Measurements from ENCODE around the gene KIAA1755.

The KIAA1755 gene

DNA sequence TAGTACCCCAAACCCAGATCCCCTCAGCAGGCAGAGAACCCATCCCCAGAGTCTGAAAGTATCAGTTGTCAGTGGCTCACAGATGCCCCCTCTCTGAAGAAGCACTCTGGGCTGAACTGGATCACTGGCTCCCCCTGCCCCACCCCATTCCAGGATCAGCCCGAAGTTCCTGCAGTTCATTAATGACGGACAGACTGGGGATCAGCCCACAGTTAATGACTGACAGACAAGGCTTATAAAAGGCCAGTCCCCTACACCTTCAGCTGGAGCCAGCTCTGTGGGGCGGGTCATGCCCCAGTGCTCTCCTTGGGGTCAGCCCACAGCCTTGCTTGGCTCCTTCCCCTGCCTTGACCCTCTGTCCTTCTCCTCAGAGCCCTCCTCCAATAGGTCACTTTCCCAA lies 21.7 kb downstream of the KIAA1755 start:
- no peak for DNase-seq (ENCODE audit: low read depth in 3 of 3)

- DNase-seq (ENCODE audit: low read depth in 3 of 3) = no peak
Observed at GRCh38 chr20:38237381-38237780, 23.2 kb downstream of the KIAA1755 start.

- DNase-seq (ENCODE audit: low read depth in 3 of 3) = no peak
Observed at GRCh38 chr20:38231531-38232121, 28.9 kb downstream of the KIAA1755 start.

DNA sequence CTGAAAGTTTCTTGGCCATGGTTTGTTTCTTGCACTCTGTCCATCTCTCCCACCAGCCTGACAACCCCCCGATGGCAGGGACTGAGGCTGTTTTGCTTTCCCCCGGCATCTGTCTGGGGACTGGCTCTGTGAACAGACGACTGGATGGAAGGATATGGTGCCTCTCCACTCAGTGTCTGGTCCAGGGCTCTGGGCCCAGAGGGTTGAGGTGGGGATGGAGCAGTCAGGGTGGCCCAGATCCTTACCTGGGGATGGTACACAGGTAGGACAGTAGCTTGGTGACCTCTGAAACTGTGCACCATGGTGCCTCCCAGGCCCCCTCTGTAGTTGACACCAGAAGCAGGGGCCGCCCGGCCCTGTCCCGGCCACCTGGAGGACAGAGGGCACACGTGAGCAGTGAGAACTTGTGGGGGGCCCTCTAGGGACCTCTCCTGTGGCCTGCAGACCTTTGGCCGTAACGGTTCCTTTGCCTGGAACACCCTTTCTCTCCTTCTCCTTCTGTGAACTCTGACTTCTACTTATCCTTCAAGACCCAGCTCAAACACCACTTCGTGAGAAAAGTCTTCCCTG lies 29.5 kb downstream of the KIAA1755 start:
- DNase-seq (ENCODE audit: low read depth in 3 of 3) = no peak

DNA sequence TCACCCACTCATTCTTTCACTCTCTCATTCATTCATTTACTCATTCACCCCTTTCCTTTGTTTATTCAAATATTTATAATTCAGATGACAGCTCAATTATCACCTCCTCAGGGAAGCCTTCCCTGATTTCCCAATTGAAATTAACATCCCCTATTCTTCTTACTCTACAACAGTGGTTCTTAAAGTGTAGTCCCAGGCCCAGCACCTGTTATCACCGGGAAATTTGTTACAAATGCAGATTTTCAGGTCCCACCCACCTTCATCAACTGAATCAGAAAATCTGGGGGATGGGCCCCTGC lies 30.3 kb downstream of the KIAA1755 start:
- no peak for DNase-seq (ENCODE audit: low read depth in 3 of 3)

DNA sequence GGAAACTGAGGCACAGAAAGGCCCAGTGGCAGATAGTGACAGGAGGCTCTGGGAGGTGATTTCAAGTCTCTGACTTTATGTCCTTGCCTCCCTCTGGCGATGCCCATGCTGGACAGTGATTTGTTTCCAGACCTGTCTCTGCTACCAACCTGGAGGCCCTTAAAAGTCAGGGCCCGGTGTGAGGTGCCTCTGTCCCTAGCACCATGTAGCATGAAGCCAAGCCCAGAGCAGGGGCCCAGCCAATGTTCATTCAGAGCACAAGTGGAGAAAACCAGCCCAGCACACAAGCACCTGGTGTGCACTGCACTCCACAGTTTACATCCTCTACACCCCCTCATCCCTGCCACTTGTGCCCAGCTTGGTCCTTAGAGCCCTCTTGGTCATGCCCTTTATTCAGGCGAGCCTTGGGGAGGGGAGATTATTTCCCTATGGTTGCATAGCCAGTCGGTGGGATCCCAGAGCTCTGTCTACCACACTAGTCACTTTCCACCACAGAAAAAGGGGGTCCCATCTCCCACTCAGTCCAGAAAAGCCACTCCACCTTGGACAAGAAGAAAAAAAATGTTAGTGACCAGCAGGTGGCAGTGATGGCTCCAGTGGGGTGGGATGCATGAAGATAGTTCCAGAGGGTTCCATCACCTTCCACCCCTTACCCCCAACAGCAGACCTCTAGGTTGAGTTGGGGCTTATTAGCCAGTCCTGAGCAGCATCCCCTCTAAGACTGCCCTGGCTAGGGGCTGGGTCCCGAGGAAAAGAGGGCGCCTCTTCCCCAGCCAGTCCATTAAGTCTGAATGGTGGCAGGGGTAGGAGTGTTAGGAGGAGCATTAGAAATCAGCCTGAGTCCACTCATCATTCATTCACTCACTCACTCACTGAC lies 30.9 kb downstream of the KIAA1755 start:
- peak in 1 of 3 donors; percentile 12 for DNase-seq (ENCODE audit: low read depth in 3 of 3)

DNA sequence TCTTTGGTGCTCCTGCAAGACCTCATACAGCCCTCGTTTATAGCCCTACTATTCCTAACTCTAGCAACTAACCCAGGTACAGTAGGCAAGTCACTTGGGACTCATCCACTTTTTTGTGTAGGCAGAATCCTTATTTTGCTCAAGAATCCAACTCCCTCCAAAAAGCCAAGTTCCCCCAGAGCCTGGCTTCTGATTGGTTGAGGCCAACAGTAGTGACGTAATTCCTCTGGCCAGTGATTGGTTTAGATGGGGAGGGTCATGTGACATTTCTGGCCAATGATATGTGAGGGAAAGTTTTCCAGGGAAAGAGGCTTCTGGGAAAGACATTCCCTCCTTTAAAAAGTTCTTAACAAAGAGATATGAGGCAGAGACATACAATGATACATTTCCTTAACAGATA lies 32.1 kb downstream of the KIAA1755 start:
- no peak for DNase-seq (ENCODE audit: low read depth in 3 of 3)

GRCh38 chr20:38227420-38228360 lies 32.8 kb downstream of the KIAA1755 start:
- no peak for DNase-seq (ENCODE audit: low read depth in 3 of 3)

DNA sequence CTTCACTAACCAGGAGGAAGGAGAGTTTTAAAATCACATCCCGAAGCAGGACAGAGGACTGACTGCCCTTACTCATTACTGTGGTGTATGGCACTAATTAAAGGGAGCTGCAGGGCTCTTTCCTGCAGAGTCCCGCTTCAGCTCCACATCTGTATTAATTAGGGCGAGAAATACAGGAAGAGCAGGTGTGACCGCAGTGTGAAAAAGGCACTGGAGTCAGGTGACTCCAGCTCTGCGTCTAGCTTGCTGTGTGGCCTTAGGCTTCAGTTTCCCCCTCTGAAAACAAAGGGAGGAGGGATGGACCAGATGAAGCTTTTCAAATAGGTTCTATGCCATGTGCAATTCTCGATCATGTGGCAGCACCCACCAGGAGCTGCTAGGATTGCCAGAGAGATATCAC lies 34.0 kb downstream of the KIAA1755 start:
- DNase-seq (ENCODE audit: low read depth in 3 of 3) = no peak

- no peak for DNase-seq (ENCODE audit: low read depth in 3 of 3)
Observed at GRCh38 chr20:38225900-38226263, 34.7 kb downstream of the KIAA1755 start.

DNA sequence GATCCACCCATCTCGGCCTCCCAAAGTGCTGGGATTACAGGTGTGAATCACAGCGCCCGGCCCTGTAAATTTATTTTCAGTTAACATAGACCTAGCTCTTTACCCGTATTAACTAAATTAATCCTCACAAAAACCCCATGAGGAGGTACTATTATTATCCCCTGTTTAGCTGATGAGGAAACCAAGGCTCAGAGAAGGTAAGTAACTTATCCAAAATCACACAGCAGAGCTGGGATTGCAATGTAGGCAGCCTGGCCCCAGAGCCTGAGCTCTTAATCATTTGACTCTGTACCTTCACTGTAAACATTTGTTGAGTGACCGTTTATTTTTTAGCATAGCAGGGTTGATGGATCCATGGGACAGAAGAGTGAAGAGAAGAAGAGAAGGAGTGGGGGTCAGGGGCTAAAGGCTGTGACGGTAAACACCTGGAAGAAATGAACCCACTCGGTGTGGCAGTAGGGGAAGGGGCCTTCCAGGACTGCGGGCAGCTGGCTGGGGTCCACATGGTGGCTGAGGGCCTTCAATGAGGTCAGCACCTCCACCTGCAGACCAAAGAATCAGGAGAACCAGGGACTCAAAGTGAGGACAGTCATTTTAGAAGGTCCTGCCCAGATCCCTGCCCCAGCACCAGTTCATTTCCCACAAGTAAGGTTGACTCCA lies 35.2 kb downstream of the KIAA1755 start:
- no peak for DNase-seq (ENCODE audit: low read depth in 3 of 3)

DNA sequence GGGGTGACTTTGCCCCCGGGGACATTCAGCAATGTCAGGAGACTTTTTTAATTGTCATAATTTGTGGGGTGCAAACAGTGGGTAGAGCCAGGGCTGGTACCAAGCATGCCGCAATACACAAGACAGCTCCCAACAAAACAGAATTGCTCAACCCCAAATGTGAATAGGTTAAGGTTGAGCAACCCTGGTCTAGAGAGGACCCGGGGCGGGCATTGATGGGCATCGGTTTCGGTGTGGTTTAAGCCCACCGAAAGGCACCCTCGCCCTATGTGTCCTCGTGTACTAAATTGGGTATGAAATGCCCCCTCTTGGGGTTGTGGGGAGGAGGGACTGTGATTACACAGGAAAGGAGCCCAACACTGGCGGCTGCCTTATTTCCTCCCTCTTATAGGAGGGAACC lies 36.0 kb downstream of the KIAA1755 start:
- no peak for DNase-seq (ENCODE audit: low read depth in 3 of 3)

GRCh38 chr20:38223743-38224100 lies 36.8 kb downstream of the KIAA1755 start:
- no peak for DNase-seq (ENCODE audit: low read depth in 3 of 3)

DNA sequence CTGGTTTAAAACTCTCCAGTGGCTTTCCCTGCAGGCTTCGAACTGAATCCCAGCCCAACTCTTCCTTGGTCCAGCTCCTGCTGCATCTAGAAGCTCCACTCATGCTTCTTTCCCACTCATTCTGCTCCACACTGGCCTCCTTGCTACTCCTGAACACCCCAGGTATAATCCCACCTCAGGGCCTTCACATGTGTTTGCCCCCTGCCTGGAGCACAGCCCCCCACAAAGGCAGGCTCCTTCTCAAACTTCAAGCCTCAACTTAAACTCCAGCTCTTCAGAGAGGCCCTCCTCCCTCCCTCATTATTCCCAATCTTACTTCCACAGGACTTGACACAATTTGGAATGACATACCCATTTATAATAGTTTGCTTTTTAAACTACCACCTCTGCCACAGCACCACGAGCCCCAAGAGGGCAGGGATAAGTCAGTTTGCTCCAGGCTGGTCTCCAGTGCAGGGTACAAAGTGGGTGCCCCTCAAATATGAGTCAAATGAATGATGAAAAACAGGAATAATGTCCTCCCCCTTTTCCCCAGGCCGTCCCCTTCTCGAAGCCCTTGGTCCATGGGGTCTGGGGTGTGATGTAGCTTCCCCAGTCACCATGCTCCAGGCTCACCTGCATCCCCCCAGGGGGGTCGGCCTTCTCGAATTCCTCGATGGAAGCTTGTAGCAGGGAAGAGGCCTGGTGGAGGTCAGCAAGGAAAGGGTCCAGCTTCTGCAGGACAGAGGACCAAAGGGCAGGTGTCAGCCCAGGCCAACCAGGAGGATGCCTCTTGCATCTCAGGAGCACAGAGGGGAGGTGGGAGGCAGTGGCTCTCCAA lies 37.4 kb downstream of the KIAA1755 start:
- no peak for DNase-seq (ENCODE audit: low read depth in 3 of 3)

DNA sequence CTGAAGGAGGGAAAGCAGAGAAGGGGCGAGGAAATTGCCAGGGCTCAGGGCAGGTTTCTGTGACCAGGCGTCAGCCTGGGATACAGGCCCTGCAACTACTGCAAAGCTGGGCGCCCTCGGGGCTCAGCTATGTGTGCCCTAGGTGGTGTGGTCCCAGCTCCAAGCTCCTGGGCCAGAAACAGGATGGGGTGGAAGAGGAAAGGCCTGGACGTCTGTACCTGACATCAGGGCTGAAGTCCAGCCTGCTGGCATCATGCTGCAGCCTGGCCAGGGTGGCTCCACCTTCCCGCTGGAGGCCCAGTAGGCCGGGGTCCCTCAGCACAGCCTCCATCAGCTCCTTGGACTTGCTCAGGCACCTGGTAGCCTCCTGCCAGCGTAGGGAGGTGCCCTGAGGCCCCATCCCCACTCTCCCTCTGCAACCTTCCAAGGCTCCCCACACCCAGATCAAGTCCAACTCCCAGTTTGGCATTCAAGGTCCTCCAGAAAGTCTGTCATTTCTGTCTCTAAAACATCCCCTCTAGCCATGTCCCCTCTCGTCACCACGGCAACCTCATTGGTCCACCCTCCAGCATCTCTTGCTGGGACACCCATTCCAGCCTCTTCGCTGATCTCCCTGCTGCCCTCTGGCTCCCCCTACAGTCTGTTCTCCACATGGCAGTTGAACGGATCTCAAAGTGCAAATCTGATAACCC lies 38.2 kb downstream of the KIAA1755 start:
- peak; percentile 21 to 52 (median 25) for DNase-seq (ENCODE audit: low read depth in 3 of 3)

DNA sequence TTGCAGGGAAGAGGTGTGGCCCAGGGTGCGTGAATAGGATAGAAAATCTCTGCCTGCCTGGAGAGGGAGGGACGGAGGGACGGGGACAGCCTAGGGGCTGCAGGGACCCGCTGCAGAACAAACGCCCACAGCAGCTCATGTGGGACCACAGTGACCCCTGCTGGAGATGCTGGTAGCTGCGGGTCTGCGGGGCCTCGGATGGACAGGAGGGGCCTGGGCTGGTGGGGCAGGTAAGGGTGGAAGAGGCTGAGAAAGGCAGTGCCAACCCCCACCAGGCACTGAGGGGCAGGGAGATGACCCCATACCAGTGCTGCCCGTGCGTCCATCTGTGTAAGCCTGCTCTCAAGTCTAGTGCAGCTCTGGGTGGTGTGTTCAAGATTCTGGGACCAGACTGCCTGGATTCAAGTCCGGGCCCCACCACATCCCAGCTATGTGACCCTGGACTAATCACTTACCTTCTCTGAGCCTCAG lies 39.4 kb downstream of the KIAA1755 start:
- DNase-seq (ENCODE audit: low read depth in 3 of 3) = peak; percentile 46 to 67 (median 54)

DNA sequence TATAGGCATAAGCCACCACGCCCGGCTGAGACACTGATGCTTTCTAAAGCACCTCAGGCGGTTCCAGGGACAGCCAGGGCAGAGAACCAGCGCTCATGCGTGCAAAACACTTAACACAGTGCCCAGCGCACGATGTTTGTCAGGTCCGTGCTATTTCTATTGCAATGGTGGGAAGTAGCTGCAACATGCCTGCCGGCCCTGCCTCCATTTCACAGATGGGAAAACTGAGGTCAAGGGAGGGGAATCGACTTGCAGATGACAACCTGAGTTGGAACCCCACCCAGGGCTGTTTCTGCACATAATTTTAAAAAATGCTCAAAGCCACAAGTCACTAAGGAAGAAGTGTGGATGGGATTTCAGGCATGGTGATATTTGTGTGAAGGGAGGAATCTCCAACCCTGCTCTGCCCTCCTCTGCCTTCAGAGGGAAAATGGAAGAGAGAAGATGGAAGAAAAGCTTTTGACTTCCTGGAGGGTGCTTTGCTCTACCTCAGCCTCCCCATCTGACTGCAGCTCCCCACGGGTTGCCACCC lies 39.9 kb downstream of the KIAA1755 start:
- no peak for DNase-seq (ENCODE audit: low read depth in 3 of 3)

DNA sequence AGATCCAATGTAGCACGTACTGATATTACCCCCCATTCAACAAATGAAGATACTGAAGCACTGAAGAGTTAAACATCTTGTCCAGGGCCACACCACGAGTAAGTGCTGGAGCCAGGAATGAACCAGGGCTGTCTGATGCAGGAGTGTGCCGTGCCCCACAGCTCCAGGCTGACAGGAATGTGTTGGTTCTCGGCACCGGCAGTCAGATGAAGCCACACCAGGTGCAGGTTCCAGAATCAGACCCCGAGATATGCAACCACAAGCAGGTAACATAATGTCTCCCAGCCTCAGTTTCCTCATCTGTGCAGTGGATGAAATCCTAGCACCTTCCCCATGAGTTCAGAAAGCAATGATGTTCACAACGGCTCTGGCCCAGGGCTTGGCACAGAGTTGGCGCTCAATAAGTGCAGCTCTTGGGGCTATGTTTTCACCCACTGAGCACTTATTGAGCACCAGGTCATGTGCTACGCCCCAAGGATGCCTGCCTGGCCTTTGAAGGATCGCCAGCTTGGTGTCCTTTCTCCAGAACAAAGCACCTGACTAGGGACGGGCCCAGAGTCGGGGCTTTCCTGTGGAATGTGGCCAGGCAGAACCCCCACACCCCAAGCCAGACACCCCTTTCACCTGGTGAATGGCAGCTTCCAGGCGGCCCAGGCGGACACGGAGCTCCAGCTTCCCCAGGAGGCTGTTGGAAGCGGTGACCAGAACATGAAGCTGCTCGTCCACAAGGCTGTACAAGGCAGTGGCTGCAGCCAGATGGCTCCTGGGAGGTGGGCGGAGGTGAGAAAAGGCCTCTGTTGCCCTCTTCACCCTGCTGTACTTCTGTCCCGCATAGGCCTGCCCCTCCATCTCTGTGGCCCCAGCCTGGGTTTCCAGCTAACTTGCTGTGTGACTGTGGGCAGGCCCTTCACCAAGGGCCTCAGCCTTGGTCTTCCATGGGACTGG lies 41.3 kb downstream of the KIAA1755 start:
- no peak for DNase-seq (ENCODE audit: low read depth in 3 of 3)

DNA sequence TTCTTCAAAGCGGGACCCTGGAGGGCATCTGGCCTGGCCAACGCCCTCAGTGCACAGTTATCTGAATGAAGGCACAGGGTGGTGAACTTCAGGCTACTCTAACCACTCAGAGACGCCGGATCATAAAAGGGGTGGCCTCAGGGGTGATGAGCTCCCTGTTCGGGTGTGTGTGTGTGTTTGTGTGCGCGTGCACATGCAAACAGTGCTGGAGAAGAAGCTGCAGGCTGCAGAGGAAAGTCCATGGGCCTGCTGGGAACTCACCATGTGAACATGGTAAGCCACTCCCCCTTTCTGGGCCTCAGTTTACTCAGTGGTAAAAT lies 42.0 kb downstream of the KIAA1755 start:
- no peak for DNase-seq (ENCODE audit: low read depth in 3 of 3)
